HCT116 (cell line): ENCODE measurements around the gene PLK4.

Experiments
- EZH2 ChIP-seq: fragments of 200-600 bp; sonication (generic); IDR thresholded peaks from 2 replicates; pipeline ENCODE4 v1.6.1; 2017; ENCODE audit warnings: antibody characterized with exemption, mixed run types
- MAX ChIP-seq: IDR thresholded peaks from 2 replicates; pipeline ENCODE4 v1.6.1; 2012
- POLR2A ChIP-seq: IDR thresholded peaks from 2 replicates; pipeline ENCODE4 v1.7.0; 2011; ENCODE audit warnings: borderline replicate concordance; ENCODE audit not compliant: insufficient read depth, insufficient read length; ENCODE audit errors: extremely low read depth
- POLR2AphosphoS5 ChIP-seq: IDR thresholded peaks from 2 replicates; pipeline ENCODE4 v1.6.1; 2011; ENCODE audit warnings: mild to moderate bottlenecking, low read depth, low read length, moderate library complexity
- RAD21 ChIP-seq: IDR thresholded peaks from 2 replicates; pipeline ENCODE4 v1.6.1; 2012; ENCODE audit warnings: low read depth, mild to moderate bottlenecking
- SP1 ChIP-seq: IDR thresholded peaks from 2 replicates; pipeline ENCODE4 v1.6.1; 2012; ENCODE audit warnings: low read depth
- YY1 ChIP-seq: IDR thresholded peaks from 2 replicates; pipeline ENCODE4 v1.6.1; 2011; ENCODE audit warnings: low read length, low read depth, moderate library complexity, mild to moderate bottlenecking; ENCODE audit not compliant: insufficient replicate concordance; ENCODE audit errors: extremely low read depth
- ZFX ChIP-seq: fragments of 450-650 bp; IDR thresholded peaks from 2 replicates; pipeline ENCODE4 v1.6.1; 2017
- ZNF274 ChIP-seq: fragments of 200-500 bp; sonication (Bioruptor generic); IDR thresholded peaks from 2 replicates; pipeline ENCODE4 v1.6.1; 2014; ENCODE audit warnings: mild to moderate bottlenecking, low read depth, low read length, inconsistent platforms
- TF ChIP-seq, protein P1 (sequence below): IDR thresholded peaks from 2 replicates; pipeline ENCODE4 v1.6.1; 2012; ENCODE audit warnings: low read depth
- TF ChIP-seq, protein P2 (sequence below), 3 experiments: fragments of 200-600 bp in 1 of 3; sonication (generic) in 1 of 3; IDR thresholded peaks in 2 of 3; conservative IDR thresholded peaks in 1 of 3; 2 replicates each; pipeline ENCODE4 v1.5.1; 2012 to 2017; ENCODE audit warnings: low read depth in 2 of 3, low read length in 2 of 3, antibody characterized with exemption in 1 of 3, borderline replicate concordance in 1 of 3, control low read depth in 1 of 3, mild to moderate bottlenecking in 1 of 3, mixed read lengths in 1 of 3, mixed run types in 1 of 3, moderate library complexity in 1 of 3; ENCODE audit not compliant: insufficient read depth in 1 of 3

DNA sequence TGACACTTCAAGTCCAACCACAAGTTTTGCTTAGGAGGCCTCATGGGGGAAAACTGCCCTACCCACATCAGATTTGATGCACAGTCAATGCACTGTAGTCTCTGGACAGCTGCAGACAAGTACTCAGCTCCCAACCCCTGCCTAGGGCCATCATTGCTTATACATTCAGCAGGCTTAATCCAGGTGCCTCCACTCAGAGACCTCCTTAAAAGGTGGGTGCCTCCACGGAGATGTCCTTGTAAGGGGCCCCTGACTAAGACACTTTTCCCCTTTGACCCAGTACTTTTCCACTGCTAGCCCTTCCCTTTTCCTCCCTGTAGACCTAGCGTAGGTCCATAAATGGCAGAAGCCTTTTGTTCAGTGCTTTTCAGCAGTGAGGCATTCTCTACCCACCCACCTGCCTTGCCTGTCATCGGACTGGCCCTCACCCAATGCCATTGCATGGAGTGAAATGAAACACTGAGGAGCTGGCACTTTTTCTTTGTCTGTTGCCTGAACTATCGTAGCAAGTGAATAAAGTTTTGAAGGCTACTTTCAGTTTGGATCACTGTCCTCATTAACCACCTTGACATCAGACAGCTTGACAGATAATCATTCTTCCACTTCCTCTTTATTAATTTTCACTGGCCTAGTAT, 23.8 kb upstream of the PLK4 start:
- TF ChIP-seq YY1 = no peak
- no peak for TF ChIP-seq POLR2AphosphoS5
- TF ChIP-seq ZFX = no peak
- no peak for TF ChIP-seq EZH2
- TF ChIP-seq, protein P1, sequence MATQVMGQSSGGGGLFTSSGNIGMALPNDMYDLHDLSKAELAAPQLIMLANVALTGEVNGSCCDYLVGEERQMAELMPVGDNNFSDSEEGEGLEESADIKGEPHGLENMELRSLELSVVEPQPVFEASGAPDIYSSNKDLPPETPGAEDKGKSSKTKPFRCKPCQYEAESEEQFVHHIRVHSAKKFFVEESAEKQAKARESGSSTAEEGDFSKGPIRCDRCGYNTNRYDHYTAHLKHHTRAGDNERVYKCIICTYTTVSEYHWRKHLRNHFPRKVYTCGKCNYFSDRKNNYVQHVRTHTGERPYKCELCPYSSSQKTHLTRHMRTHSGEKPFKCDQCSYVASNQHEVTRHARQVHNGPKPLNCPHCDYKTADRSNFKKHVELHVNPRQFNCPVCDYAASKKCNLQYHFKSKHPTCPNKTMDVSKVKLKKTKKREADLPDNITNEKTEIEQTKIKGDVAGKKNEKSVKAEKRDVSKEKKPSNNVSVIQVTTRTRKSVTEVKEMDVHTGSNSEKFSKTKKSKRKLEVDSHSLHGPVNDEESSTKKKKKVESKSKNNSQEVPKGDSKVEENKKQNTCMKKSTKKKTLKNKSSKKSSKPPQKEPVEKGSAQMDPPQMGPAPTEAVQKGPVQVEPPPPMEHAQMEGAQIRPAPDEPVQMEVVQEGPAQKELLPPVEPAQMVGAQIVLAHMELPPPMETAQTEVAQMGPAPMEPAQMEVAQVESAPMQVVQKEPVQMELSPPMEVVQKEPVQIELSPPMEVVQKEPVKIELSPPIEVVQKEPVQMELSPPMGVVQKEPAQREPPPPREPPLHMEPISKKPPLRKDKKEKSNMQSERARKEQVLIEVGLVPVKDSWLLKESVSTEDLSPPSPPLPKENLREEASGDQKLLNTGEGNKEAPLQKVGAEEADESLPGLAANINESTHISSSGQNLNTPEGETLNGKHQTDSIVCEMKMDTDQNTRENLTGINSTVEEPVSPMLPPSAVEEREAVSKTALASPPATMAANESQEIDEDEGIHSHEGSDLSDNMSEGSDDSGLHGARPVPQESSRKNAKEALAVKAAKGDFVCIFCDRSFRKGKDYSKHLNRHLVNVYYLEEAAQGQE = no peak
- TF ChIP-seq, protein P2, sequence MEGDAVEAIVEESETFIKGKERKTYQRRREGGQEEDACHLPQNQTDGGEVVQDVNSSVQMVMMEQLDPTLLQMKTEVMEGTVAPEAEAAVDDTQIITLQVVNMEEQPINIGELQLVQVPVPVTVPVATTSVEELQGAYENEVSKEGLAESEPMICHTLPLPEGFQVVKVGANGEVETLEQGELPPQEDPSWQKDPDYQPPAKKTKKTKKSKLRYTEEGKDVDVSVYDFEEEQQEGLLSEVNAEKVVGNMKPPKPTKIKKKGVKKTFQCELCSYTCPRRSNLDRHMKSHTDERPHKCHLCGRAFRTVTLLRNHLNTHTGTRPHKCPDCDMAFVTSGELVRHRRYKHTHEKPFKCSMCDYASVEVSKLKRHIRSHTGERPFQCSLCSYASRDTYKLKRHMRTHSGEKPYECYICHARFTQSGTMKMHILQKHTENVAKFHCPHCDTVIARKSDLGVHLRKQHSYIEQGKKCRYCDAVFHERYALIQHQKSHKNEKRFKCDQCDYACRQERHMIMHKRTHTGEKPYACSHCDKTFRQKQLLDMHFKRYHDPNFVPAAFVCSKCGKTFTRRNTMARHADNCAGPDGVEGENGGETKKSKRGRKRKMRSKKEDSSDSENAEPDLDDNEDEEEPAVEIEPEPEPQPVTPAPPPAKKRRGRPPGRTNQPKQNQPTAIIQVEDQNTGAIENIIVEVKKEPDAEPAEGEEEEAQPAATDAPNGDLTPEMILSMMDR (IDR thresholded peaks at IDR 0.05 in 2 of 3, conservative IDR thresholded peaks at IDR 0.05 in 1 of 3; ENCODE audit: borderline replicate concordance in 1 of 3, insufficient read depth in 1 of 3, low read depth in 2 of 3, low read length in 2 of 3) = no peak
- no peak for TF ChIP-seq POLR2A
- no peak for TF ChIP-seq RAD21
- TF ChIP-seq MAX = no peak
- TF ChIP-seq SP1 = no peak
- TF ChIP-seq ZNF274 = no peak
